Sigmoid colon (tissue), 4 donors: Measurements from ENCODE around the gene DQX1.

Experiments used
- CTCF ChIP-seq, 4 experiments: fragments of 450-650 bp in 3 of 4; fragments of 200-600 bp in 1 of 4; IDR thresholded peaks; one replicate each; pipeline ENCODE4 v1.5.1; 2016 to 2019; ENCODE audit warnings: antibody characterized with exemption in 4 of 4, mild to moderate bottlenecking in 3 of 4, moderate library complexity in 2 of 4
- EP300 ChIP-seq, 4 donors: sonication (generic); formaldehyde crosslinking; IDR thresholded peaks; one replicate each; pipeline ENCODE4 v1.6.1; 2017; ENCODE audit warnings: antibody characterized with exemption in 4 of 4
- POLR2A ChIP-seq, 2 donors: fragments of 450-650 bp; IDR thresholded peaks; one replicate each; pipeline ENCODE4 v1.6.1; 2016; ENCODE audit warnings: antibody characterized with exemption in 2 of 2, mild to moderate bottlenecking in 2 of 2, moderate library complexity in 2 of 2
- POLR2AphosphoS5 ChIP-seq, 4 donors: sonication (generic); formaldehyde crosslinking; IDR thresholded peaks; one replicate each; pipeline ENCODE4 v1.6.1; 2017; ENCODE audit warnings: antibody characterized with exemption in 4 of 4

- no peak for TF ChIP-seq EP300 (IDR thresholded peaks at IDR 0.05)
- no peak for TF ChIP-seq CTCF (IDR thresholded peaks at IDR 0.05)
- TF ChIP-seq POLR2A (IDR thresholded peaks at IDR 0.05): no peak
- TF ChIP-seq POLR2AphosphoS5 (IDR thresholded peaks at IDR 0.05): no peak
Measured at GRCh38 chr2:74546004-74546403, 20.0 kb upstream of the DQX1 start.
